Activated CD4-positive, alpha-beta T cell treated with anti-CD3 and anti-CD28 coated beads, Interleukin-2, amount 50 U/mL, for 48 hours (primary cell): Measurements from ENCODE around the gene UBASH3A.

ENCODE experiments used
- DNase-seq, 2 experiments: peaks; one replicate each; pipeline ENCODE4 v3.0.0-alpha.2; 2020

The UBASH3A gene

GRCh38 chr21:42403611-42404231, at the start of gene UBASH3A:
Gene UBASH3A (plus strand): TSS chr21:42403902. CDS start chr21:42403946, 44 bp downstream.
- peak in 1 of 2 experiments; percentile 43 for DNase-seq

GRCh38 chr21:42356046-42356445, 47.7 kb upstream of the UBASH3A start:
- DNase-seq: no peak

- no peak for DNase-seq
Observed at GRCh38 chr21:42356650-42357049, 47.1 kb upstream of the UBASH3A start.

- no peak for DNase-seq
Observed at GRCh38 chr21:42357307-42357706, 46.4 kb upstream of the UBASH3A start.

GRCh38 chr21:42358261-42358660, 45.4 kb upstream of the UBASH3A start:
- no peak for DNase-seq

GRCh38 chr21:42358937-42359336, 44.8 kb upstream of the UBASH3A start:
- no peak for DNase-seq

GRCh38 chr21:42360317-42360716, 43.4 kb upstream of the UBASH3A start:
- peak; percentile 26 to 49 for DNase-seq

- DNase-seq: no peak
Observed at GRCh38 chr21:42361286-42361685, 42.4 kb upstream of the UBASH3A start.

GRCh38 chr21:42362198-42362597, 41.5 kb upstream of the UBASH3A start:
- DNase-seq: no peak

GRCh38 chr21:42362700-42363099, 41.0 kb upstream of the UBASH3A start:
- no peak for DNase-seq

GRCh38 chr21:42363312-42363711, 40.4 kb upstream of the UBASH3A start:
- DNase-seq: no peak

GRCh38 chr21:42364304-42364865, 39.3 kb upstream of the UBASH3A start:
- no peak for DNase-seq

- DNase-seq: no peak
Observed at GRCh38 chr21:42365770-42366169, 37.9 kb upstream of the UBASH3A start.

GRCh38 chr21:42366292-42367010, 37.3 kb upstream of the UBASH3A start, which contains the start of gene TFF1:
Gene TFF1 (minus strand): TSS chr21:42366535. CDS start chr21:42366495, 40 bp downstream.
- DNase-seq: no peak

GRCh38 chr21:42367367-42368165, 36.1 kb upstream of the UBASH3A start:
- no peak for DNase-seq

GRCh38 chr21:42369821-42370220, 33.9 kb upstream of the UBASH3A start:
- no peak for DNase-seq

GRCh38 chr21:42370894-42371654, 32.6 kb upstream of the UBASH3A start:
- no peak for DNase-seq

- DNase-seq: peak; percentile 55 to 59
Observed at GRCh38 chr21:42373196-42373907, 30.4 kb upstream of the UBASH3A start.

- no peak for DNase-seq
Observed at GRCh38 chr21:42373908-42374455, 29.7 kb upstream of the UBASH3A start.

- no peak for DNase-seq
Observed at GRCh38 chr21:42374457-42374856, 29.2 kb upstream of the UBASH3A start.

GRCh38 chr21:42374864-42375499, 28.7 kb upstream of the UBASH3A start:
- DNase-seq: no peak
